Brain microvascular endothelial cell (primary cell): ENCODE measurements around the gene MAD1L1.

ENCODE experiments used
- DNase-seq: peaks from one replicate; pipeline ENCODE4 v3.0.0-alpha.2; 2020
- H3K27ac ChIP-seq: fragments of 250-450 bp; sonication (Bioruptor Pico); 2 replicates; pipeline ENCODE4 v1.5.1; 2020; ENCODE audit warnings: mild to moderate bottlenecking, moderate library complexity
- H3K27me3 ChIP-seq: fragments of 250-450 bp; sonication (Bioruptor Pico); replicated peaks from 2 replicates; pipeline ENCODE4 v1.5.1; 2020; ENCODE audit warnings: mild to moderate bottlenecking
- H3K36me3 ChIP-seq: fragments of 250-450 bp; sonication (Bioruptor Pico); replicated peaks from 2 replicates; pipeline ENCODE4 v1.5.1; 2020; ENCODE audit warnings: mild to moderate bottlenecking
- H3K4me3 ChIP-seq: 2 replicates; pipeline ENCODE4 v1.5.1; 2011; ENCODE audit warnings: low read depth, mild to moderate bottlenecking, control low read depth, low read length, moderate library complexity
- CTCF ChIP-seq: IDR thresholded peaks from 2 replicates; pipeline ENCODE4 v1.5.1; 2011; ENCODE audit warnings: low read depth, mild to moderate bottlenecking, moderate library complexity, low read length, control low read depth, inconsistent platforms; ENCODE audit errors: missing control alignments
- in situ Hi-C: cut with HindIII; loops from 2 replicates; pipeline ENCODE4 v1.10.0; 2017; ENCODE audit warnings: low sequenced_read_pairs, low pct_ligation_motif_present

MAD1L1 gene

GRCh38 chr7:1810961-1811849, 421.5 kb downstream of the MAD1L1 start:
- no peak overlapping the region for H3K4me3 ChIP-seq
- no peaks in the 10 kb centered on the region for H3K27me3 ChIP-seq
- in situ Hi-C loops, result no loop called here
- no peak for TF ChIP-seq CTCF
- no peak for DNase-seq
- no peaks in the 10 kb centered on the region for H3K36me3 ChIP-seq
- no peak overlapping the region for H3K27ac ChIP-seq

GRCh38 chr7:1810521-1810920, 422.2 kb downstream of the MAD1L1 start:
- Histone ChIP-seq H3K27me3 (no peaks in the 10 kb centered on the region), H3K4me3 (no peak overlapping the region), H3K36me3 (no peaks in the 10 kb centered on the region), H3K27ac (no peak overlapping the region)
- in situ Hi-C loops, result no loop called here
- no peak for TF ChIP-seq CTCF
- no peak for DNase-seq

DNA sequence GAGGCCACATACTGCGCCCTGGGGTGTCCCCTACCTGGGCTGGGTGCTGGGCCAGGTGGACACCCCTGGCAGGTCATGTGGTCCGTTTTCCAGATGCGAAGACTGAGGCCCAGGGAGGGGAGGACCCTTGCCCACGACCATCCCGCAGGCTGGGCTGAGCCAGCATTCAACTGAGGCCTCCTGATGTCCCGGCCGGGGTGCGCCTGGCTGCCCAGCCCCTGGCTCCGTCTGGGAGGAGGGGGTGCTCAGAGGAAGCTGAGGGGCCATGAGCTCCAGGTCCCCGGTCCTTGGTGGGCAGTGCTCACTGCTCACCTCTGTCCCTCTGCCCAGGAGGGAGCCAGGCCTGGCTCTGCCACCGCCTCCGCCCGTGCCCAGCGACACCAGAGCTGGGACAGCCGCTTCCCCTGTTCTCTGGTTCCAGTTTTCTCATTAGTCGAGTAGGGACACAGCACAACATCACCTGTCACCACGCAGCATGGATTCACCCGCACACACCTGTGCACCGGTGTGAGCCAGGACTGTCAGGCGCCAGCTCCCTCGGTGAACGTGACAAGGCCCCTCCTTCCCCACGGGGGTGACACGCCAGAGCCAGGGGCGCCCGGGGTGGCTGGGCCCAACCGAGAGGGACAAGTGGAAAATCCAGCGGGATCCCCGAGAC, 423.0 kb downstream of the MAD1L1 start:
- H3K4me3 ChIP-seq, result no peak overlapping the region
- DNase-seq, result no peak
- no peaks in the 10 kb centered on the region for H3K27me3 ChIP-seq
- no peaks in the 10 kb centered on the region for H3K36me3 ChIP-seq
- H3K27ac ChIP-seq, result no peak overlapping the region
- TF ChIP-seq CTCF, result no peak
- in situ Hi-C loops, result no loop called here

- no peak for DNase-seq
- H3K27ac ChIP-seq, result no peak overlapping the region
- no peaks in the 10 kb centered on the region for H3K27me3 ChIP-seq
- H3K36me3 ChIP-seq, result no peaks in the 10 kb centered on the region
- in situ Hi-C loops, result no loop called here
- H3K4me3 ChIP-seq, result no peak overlapping the region
- TF ChIP-seq CTCF, result no peak
These were observed 423.7 kb downstream of the MAD1L1 start for GRCh38 chr7:1809070-1809469.

DNA sequence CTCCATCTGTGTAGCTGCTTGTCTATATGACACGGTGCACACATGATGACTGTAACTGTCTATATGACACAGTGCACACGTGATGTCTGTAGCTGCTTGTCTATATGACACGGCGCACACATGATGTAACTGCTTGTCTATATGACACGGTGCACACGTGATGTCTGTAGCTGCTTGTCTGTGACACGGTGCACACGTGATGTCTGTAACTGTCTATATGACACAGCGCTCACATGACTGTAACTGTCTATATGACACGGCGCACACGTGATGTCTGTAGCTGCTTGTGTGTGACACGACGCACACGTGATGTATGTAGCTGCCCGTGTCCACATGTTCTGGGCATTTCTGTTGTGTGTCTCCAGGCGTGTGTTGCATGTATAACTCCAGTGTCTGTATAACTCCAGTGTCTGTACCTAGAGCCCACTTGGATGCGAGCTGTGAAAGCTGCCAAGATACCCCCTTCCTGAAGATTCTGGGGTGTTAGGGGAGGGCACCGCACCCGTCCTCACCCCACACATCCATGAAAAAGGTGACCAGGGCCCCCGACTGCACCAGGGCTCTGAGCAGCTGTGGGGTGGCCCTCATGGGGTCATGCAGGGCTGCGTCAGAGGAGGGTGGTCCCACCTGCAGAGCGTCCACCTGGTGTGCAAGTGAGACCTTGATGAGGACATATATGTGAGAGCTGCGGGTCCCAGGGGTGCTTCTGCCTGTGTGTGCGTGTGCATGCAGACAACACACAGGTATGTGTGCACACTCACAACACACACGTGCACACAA, 424.7 kb downstream of the MAD1L1 start:
- TF ChIP-seq CTCF, result no peak
- in situ Hi-C loops, result no loop called here
- no peak for DNase-seq

More for the DNA sequence above, 424.7 kb downstream of the MAD1L1 start:
- no peaks in the 10 kb centered on the region for H3K27me3 ChIP-seq
- H3K27ac ChIP-seq, result no peak overlapping the region
- H3K4me3 ChIP-seq, result no peak overlapping the region
- H3K36me3 ChIP-seq, result no peaks in the 10 kb centered on the region
